GM21619 (cell line): Measurements from ENCODE around the gene RHBDL2.
A peak's percentile ranks its signal among the peaks of the same experiment; 100 is the strongest.
"Not testable (repeated sequence)": the region's sequence is repeated elsewhere in the genome, so short reads cannot be mapped to it uniquely, and the experiment has no call there.

Experiments
- ATAC-seq: cut with Tn5 transposase; IDR thresholded peaks from one replicate; pipeline ENCODE4 v1.9.1; 2021; ENCODE audit not compliant: unreplicated experiment

The RHBDL2 gene

GRCh38 chr1:38941527-38942019 is at the start of gene RHBDL2:
RHBDL2 (minus strand) TSS chr1:38941830; CDS start chr1:38919212, 22,618 bp downstream.
- ATAC-seq, result no peak

DNA sequence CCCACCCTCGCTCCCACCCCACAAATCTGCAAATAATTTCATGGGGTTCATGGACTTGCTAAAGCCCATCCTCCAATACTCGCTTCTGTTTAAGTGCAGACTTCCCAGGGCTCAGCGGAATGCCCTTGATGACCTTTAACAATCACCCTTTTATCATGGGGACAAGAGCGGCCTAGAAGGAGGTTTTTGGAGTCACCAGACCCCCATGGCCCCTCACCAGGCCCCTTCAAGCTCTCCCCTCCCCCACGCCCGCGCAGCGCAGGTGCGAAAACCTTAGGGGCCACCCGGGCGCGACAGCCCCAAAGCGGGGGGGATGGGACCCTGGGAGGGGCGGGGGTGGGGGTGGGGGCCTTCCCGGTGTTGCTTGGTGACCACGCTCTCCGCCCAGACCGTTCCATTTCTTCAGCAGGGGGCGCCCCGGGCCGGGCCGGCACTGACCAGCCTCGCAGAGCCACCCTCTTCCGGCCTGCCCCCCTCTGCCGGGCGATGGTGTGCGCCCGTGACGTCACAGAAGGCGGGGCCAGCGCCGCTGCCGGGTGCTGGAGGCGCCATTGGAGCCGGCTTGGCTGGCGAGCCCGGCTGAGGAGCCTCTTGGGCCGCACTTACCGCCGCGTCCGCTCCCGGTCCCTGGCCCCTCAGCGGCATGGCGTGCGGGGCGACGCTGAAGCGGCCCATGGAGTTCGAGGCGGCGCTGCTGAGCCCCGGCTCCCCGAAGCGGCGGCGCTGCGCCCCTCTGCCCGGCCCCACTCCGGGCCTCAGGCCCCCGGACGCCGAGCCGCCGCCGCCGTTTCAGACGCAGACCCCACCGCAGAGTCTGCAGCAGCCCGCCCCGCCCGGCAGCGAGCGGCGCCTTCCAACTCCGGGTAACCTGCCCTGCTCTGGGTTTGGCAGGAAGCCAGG is 49.4 kb upstream of the RHBDL2 start, which contains the start of gene AKIRIN1:
TSS of gene AKIRIN1 (plus strand) at position 539 of the 900 bp plus-strand sequence. CDS start at position 644, 105 bp downstream.
- peak; percentile 92 for ATAC-seq

GRCh38 chr1:38990386-38990737 is 48.7 kb upstream of the RHBDL2 start:
- ATAC-seq, result no peak

DNA sequence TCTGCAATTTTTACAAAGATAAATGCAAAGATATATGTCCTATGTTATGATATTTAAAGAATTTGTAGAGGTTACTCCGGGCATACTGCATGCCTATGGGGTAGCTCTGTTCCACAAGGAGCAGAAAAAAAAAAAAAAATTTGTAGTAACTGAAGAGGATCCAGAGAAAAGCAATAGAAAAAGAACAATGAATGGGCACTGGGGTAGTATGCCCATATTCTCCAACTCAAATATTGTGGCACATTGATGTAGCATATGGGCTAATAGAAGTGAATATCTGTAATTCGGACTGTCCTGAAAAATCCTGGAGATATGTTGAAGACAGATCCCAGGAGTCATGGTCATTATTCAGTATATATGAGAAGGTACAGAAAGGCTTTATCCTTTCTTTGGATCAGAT is 48.3 kb upstream of the RHBDL2 start:
- no peak for ATAC-seq

- not testable (repeated sequence) for ATAC-seq
Observed at GRCh38 chr1:38979380-38979779, 37.8 kb upstream of the RHBDL2 start.

- ATAC-seq, result not testable (repeated sequence)
Observed at GRCh38 chr1:38978245-38978542, 36.6 kb upstream of the RHBDL2 start.

DNA sequence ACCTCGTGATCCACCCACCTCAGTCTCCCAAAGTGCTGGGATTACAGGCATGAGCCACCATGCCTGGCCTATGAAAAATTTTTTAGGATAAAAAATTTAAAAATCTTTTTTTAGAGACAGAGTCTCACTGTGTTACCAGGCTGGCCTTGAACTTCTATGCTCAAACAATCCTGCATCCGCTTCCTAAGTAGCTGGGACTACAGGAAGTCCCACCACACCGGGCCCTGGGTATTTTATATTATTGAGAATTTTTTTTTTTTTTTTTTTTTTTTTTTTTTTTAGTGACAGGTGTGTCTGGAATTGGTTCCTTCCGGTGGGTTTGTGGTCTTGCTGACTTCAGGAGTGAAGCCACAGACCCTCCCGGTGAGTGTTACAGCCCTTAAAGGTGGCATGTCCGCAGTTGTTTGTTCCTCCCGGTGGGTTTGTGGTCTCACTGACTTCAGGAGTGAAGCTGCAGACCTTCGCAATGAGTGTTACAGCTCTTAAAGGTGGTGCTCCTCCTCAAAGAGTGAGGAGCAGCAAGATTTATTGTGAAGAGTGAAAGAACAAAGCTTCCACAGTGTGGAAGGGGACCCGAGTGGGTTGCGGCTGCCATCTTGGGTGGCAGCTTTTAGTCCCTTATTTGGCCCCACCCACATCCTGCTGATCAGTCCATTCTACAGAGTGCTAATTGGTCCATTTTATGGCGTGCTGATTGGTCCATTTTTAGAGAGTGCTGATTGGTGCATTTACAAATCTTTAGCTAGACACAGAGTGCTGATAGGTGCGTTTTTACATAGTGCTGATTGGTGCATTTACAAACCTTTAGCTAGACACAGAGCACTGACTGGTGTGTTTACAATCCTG is 36.0 kb upstream of the RHBDL2 start:
- not testable (repeated sequence) for ATAC-seq

GRCh38 chr1:38973659-38974437 is 32.2 kb upstream of the RHBDL2 start:
- no peak for ATAC-seq

DNA sequence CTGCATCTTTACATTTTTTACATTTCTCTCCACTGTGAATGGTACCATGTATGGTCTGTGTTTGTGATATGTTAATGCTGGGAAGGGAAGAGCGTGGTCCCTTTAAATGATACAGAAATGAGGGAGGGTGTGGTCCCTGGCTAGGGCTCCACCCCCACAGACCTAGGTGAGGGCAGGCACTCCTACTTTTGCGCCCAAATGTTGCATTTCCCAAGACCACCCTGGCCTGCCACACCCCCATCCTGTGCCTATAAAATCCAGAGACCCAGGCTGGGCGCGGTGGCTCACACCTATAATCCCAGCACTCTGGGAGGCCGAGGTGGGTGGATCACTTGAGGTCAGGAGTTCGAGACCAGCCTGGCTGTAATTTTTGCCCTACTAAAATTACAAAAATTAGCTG is 31.5 kb upstream of the RHBDL2 start:
- not testable (repeated sequence) for ATAC-seq

- no peak for ATAC-seq
Observed at GRCh38 chr1:38964140-38964548, 22.5 kb upstream of the RHBDL2 start.

GRCh38 chr1:38962560-38962959 is 20.9 kb upstream of the RHBDL2 start:
- no peak for ATAC-seq

DNA sequence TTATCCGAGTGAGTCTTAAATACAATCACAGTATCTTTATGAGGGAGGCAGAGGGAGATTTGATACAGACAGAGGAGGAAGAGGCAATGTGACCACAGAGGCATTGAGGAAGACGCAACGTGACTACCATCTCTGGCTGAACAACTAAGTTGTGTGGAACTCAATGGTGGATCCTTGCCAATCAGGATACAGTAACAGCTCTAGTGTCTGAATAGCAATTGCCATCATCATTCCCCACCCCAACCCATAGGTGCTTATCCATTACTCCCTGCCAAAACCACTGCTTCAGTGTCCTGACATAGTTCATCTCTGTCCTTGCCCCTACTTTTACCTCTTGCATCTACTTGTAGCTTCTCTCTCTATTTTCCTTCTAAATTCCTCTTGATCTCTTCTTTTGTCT is 20.5 kb upstream of the RHBDL2 start:
- no peak for ATAC-seq

DNA sequence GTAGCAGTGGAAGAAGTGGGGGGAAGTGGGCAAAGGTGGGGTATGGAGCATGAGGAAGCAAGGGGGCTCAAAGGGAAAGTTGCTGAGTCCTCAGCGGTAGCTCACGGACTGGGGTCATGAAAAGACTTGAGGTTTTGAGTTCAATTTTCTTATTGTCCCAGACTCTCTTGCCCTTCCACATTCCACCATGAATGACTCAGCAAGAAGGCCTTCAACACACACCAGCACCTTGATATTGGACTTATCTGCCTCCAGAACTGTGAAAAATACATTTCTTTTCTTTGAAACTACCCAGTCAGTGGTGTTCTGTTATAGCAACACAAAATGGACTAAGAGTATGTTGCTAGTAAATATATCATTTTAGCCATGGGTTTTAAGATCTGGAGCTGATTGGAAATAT is 17.3 kb upstream of the RHBDL2 start:
- no peak for ATAC-seq

- no peak for ATAC-seq
Observed at GRCh38 chr1:38953433-38953860, 11.8 kb upstream of the RHBDL2 start.

DNA sequence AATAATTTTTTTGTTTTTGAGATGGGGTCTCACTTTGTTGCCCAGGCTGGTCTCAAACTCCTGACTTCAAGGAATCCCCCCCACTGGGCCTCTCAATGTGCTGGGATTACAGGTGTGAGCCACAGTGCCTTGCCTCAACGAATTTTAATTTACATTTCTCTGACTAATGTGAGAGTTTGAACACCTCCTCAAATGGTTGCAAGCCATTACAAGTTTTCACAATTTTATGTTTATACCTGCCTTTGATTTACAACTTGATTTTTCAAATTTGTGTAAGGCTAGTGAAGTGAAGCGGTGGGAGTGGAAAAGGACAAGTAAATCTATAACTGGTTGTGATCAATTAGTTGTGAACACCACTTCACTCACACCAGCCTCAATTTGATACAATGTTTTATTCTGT is 8.9 kb upstream of the RHBDL2 start:
- ATAC-seq, result no peak

GRCh38 chr1:38944547-38944946 is 2.9 kb upstream of the RHBDL2 start:
- ATAC-seq, result no peak

DNA sequence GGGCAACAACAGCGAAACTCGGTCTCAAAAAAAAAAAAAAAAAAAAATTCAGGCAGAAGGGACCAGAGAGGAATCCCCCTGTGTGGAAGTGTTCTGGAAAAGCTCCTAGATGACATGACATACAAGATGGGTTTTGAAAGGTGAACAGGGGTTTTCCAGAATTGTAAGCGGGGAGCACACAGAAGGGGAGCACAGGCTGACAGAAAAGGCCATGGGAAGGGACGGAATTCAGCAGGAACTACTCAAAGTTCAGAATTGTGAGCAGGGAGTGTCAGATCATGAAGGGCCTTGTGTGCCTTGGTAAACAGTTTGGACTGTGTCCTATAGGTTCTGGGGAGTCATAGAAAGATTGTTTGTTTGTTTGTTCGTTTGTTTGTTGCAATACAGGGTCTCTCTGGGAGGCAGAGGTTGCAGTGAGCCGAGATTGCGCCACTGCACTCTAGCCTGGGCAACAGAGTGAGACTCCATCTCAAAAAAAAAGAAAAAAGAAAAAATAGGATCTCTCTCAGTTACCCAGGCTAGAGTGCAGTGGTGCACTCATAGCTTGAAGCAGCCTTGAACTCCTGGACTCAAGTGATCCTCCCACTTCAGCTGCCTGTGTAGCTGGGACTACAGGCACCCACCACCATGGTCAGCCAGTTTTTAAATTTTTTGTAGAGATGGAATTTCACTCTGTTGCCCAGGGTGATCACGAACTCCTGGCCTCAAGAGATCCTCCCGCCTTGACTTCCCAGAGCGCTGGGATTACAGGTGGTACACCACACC is 1.2 kb upstream of the RHBDL2 start:
- ATAC-seq, result no peak

DNA sequence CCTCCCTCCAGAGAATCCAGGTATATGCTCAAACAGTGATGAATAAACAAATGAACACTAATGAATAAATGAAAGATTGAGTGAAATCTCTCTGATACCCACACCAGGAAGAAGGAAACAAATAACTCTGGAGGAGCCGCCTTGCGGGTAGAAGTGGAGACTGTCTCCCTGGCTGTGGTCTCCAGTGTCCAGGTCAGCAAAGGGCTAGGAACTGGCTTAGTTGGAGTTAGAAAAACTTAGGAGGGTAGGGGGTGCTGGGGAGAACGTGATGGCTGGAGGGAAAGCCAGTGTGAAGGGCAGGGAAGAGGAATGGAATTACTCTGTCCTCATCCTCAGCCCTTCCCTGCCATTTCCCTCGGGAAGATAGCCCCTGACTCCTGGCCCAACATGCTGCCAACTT is 537 bp downstream of the RHBDL2 start:
- ATAC-seq, result no peak

- ATAC-seq, result no peak
Observed at GRCh38 chr1:38940339-38941047, 1.1 kb downstream of the RHBDL2 start.
